LNCAP (cell line): ENCODE data around the gene CASZ1.

ENCODE experiments used
- CTCF ChIP-seq: fragments of 450-650 bp; IDR thresholded peaks from 2 replicates; pipeline ENCODE4 v1.5.1; 2017; ENCODE audit warnings: mild to moderate bottlenecking

Gene CASZ1

GRCh38 chr1:10813799-10814198 lies 17.4 kb upstream of the CASZ1 start:
- TF ChIP-seq CTCF: no peak

- no peak for TF ChIP-seq CTCF
Observed at GRCh38 chr1:10812387-10812915, 16.0 kb upstream of the CASZ1 start.

GRCh38 chr1:10808441-10808840 lies 12.0 kb upstream of the CASZ1 start:
- no peak for TF ChIP-seq CTCF

GRCh38 chr1:10806966-10807365 lies 10.5 kb upstream of the CASZ1 start:
- no peak for TF ChIP-seq CTCF

- no peak for TF ChIP-seq CTCF
Observed at GRCh38 chr1:10803971-10804820, 7.8 kb upstream of the CASZ1 start.

GRCh38 chr1:10802944-10803715 lies 6.7 kb upstream of the CASZ1 start:
- TF ChIP-seq CTCF: no peak

- TF ChIP-seq CTCF: no peak
Observed at GRCh38 chr1:10800778-10801177, 4.3 kb upstream of the CASZ1 start.
